Endothelial cell of umbilical vein (primary cell): Measurements from ENCODE around the gene UNC119B.

Experiments
- CTCF ChIP-seq, 2 donors: IDR thresholded peaks; 1 replicate in 1 of 2; 2 replicates in 1 of 2; pipeline ENCODE4 v1.5.1; 2011; ENCODE audit warnings: low read length in 2 of 2, mild to moderate bottlenecking in 2 of 2, moderate library complexity in 2 of 2, control low read depth in 1 of 2, inconsistent platforms in 1 of 2, low read depth in 1 of 2; ENCODE audit not compliant: insufficient read depth in 1 of 2; ENCODE audit errors: extremely low read depth in 1 of 2
- MYC ChIP-seq: IDR thresholded peaks from one replicate; pipeline ENCODE4 v1.6.1; 2011; ENCODE audit warnings: mild to moderate bottlenecking, low read depth, low read length
- POLR2A ChIP-seq: IDR thresholded peaks from 2 replicates; pipeline ENCODE4 v1.6.1; 2012; ENCODE audit warnings: low read depth, mild to moderate bottlenecking, control low read depth, low read length

GRCh38 chr12:120724720-120725119 lies 14.5 kb downstream of the UNC119B start:
- TF ChIP-seq POLR2A (no peak), CTCF (IDR thresholded peaks at IDR 0.05; ENCODE audit: extremely low read depth in 1 of 2, insufficient read depth in 1 of 2, low read depth in 1 of 2, low read length in 2 of 2) (no peak), MYC (no peak)
